Choroid plexus epithelial cell (primary cell): ENCODE data around the gene ALOX5AP.

Experiments
- DNase-seq: peaks from one replicate; pipeline ENCODE4 v3.0.0-alpha.2; 2010; ENCODE audit warnings: low read depth
- H3K4me3 ChIP-seq: 2 replicates; pipeline ENCODE4 v1.5.1; 2011; ENCODE audit warnings: low read depth, mild to moderate bottlenecking, control low read depth, low read length, moderate library complexity
- TF ChIP-seq, protein P1 (sequence below): conservative IDR thresholded peaks from 2 replicates; pipeline ENCODE4 v1.5.1; 2011; ENCODE audit warnings: low read depth, mild to moderate bottlenecking, control low read depth, inconsistent platforms, low read length, moderate library complexity

The ALOX5AP gene

DNA sequence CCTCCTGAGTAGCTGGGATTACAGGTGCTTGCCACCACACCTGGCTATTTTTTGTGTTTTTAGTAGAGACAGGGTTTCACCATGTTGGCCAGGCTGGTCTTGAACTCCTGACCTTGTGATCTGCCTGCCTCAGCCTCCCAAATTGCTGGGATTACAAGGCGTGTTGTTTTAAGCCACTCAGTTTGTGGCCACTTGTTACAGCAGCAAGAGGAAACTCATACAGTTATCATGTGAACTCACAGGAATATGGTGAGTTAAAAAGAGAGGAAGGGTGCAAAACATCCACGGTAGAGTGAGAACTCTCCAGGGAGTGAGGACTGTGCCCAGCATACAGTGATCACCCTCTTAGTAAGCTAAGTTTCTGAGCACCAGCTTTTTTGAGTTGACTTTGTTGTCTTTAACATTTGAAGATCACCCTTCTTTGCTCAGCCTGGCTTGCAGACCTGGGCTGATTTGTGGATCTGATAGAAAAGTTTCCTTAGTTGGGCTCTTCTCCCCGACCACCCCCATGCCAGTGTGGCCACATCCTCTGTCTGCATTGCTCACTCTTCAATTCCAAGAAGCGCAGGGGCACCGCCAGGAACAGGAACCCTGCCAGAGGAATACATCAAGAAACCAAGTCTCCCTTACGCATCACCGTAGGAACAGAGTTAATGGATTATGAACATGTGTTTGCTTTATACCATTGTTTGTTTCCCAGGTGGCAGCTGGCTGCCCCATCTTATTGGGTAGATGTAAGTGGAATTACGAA, 16.0 kb downstream of the ALOX5AP start:
- DNase-seq, result no peak
- H3K4me3 ChIP-seq, result no peak overlapping the region
- TF ChIP-seq, protein P1, sequence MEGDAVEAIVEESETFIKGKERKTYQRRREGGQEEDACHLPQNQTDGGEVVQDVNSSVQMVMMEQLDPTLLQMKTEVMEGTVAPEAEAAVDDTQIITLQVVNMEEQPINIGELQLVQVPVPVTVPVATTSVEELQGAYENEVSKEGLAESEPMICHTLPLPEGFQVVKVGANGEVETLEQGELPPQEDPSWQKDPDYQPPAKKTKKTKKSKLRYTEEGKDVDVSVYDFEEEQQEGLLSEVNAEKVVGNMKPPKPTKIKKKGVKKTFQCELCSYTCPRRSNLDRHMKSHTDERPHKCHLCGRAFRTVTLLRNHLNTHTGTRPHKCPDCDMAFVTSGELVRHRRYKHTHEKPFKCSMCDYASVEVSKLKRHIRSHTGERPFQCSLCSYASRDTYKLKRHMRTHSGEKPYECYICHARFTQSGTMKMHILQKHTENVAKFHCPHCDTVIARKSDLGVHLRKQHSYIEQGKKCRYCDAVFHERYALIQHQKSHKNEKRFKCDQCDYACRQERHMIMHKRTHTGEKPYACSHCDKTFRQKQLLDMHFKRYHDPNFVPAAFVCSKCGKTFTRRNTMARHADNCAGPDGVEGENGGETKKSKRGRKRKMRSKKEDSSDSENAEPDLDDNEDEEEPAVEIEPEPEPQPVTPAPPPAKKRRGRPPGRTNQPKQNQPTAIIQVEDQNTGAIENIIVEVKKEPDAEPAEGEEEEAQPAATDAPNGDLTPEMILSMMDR, result no peak

DNA sequence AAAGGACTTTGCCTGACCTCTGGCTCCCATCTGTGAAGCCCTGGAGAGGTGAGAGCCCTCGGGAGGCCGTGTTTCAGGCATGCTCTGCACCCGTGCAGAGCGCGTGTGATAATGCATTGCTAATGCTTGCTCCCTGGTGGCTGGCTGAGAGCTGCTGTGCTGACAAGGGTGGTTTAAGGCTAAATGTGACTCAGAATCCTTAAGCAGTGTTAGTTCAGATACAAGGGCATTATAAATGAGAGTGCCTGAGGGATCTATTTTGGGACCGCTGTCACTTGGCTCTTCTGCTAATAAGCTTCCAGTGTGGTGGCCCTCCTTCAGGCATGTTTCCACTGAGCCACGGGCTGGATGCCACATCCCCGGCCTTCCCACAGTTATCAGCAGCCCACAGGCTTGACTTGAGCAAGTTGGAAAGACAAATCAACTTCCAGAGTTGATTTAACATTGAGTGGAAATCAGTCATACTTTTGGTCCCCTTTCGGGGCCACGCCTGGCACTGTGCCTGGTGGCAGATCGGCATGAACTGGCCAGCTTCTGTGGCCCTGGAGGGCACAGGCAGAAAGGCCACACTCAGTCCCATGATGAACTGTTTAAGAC, 17.0 kb downstream of the ALOX5AP start:
- H3K4me3 ChIP-seq, result no peak overlapping the region
- TF ChIP-seq, protein P1, result peak; percentile 34

DNA sequence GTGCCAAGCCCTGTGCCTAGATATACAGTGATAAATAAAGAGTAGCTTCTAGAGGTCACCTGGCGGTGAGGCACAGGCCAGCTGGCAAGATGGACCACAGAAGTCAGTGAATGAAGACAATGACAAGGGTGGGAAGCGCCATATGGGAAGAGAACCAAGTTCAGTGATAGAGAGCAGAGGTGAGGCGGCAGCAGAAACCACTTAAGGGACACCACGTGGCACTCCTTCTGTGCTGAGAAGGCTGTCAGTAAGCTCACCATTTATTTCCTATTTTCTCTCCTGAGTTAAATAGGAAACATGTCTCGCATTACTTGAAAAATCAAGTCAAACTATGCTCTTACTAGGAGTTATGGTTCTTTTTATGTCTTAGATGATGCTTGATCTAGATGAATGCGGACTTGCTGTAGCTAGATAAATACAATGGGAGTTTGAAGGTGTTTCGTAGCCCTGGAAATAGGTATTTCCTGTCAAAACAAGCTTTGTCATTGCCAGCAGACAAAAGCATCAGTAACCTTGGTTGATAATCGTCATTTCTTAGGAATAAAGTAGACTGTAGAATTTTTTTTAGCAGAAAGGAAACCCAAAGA, 17.8 kb downstream of the ALOX5AP start:
- DNase-seq, result no peak
- TF ChIP-seq, protein P1, result no peak
- no peak overlapping the region for H3K4me3 ChIP-seq

More for the DNA sequence above, 17.0 kb downstream of the ALOX5AP start:
- peak; percentile 80 for DNase-seq

DNA sequence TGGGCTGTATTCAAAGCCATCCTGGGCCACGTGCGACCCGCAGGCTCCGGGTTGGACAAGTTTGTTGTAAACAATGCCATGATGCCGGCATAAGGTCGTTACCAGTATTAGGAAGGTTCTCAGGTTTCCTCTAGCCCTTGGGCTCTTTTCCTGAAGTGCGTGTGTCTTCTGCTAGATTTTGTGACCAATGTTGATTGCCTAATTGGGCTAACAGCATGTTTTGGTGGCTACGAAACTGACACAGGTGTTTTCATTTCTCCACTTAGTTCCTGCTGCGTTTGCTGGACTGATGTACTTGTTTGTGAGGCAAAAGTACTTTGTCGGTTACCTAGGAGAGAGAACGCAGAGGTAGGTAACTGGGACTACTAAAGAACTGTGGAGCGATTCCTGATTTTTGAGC, 20.3 kb downstream of the ALOX5AP start:
- no peak overlapping the region for H3K4me3 ChIP-seq
- TF ChIP-seq, protein P1, result no peak
- no peak for DNase-seq

DNA sequence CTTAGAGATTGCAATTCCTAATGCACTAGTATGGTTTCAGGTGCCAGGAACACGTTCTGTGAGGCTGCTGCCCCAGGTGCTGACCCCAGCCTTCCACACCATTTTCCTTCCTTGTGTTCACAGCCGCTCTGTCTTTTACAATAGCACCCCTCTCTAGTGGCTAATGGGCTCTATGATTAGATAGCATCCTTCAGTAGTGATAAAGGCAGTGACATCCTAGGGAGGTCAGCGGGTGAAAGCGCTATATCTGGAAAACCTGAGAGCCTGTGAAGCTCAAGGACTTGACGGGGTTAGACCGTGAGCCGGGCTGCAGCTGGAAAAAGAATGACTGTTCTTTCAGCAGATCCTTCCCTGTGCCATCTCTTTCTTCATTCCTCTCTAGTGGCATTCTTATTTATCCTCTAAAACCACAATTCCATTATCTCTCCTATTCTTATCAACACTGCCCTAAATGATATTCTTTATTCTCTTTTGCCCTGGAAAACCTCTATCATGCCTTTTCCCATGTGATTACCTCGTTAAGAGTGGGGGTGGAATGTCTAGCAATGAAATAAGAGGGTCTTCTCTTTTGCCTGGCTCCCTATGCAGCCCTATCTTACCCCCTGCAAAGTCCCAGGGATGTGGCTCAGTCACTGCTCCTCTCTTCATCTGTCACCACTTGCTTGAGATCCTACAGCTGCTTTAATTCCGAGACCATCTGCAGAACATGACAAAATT, 21.8 kb downstream of the ALOX5AP start:
- no peak for DNase-seq
- no peak overlapping the region for H3K4me3 ChIP-seq
- TF ChIP-seq, protein P1, result no peak

DNA sequence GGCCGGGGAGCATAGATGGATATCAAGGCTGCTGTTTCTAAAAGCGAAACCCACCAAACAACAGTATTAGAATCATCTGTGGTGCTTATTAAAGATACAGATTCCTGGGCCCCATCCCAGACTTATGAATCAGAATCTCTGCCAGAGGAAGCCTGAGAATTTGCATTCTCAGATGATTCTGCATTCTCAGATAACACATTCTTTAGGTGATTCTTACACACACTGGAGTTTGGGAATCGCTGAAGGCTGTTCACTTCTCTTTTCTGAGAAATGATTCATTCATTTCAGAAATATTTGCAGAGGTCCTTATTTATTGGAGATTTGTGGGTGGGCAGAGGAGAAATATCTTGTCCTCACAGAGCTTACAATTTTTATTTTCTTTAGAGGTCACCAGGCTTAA, 24.4 kb downstream of the ALOX5AP start:
- peak; percentile 50 for DNase-seq
- no peak overlapping the region for H3K4me3 ChIP-seq

More for the DNA sequence above, 24.4 kb downstream of the ALOX5AP start:
- TF ChIP-seq, protein P1, result no peak
